ENCODE data around the gene GCGR. TPM values are rescaled to one million over a fixed set of nuclear protein-coding genes. Genes with fewer than 3 reads are reported as not detected.

Gene GCGR
- total and polyA plus RNA-seq, 2 experiments from 2014 or later: 0.17 to 0.23 TPM

DNA sequence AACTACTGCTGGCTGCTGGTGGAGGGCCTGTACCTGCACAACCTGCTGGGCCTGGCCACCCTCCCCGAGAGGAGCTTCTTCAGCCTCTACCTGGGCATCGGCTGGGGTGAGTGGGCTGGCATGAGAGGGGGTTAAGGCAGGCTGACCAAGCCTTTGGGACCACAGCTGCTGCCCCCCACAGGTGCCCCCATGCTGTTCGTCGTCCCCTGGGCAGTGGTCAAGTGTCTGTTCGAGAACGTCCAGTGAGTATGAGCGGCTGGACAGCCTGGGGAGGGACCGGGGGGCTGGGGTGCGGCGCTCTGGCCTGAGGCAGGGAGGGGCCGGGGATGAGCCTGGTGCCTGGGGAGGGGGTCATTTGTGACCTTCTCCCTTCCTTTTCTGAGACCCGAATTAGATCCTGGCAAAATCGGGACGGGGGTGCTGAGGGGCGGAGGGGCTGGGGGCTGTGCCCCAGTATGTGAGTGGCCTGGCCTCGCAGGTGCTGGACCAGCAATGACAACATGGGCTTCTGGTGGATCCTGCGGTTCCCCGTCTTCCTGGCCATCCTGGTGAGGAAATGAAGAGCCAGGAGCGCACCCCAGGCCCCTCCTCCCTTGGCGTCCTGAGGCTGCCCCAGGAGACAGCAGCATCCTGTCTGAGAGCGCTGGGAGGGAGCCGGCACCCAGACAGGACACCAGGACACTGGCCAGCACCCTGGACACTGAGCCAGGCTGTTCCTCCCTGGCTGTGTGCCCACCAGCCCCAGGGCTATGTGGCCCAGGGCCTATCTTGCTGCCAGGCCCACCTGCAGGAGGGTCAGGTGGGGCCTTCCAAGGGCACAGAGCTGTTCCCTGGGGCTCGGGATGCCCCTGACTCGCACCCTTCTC lies 8.0 kb downstream of the GCGR start:
- no peak overlapping the region for H2AFZ ChIP-seq
- H3K4me1 ChIP-seq (ENCODE audit: insufficient read depth): no peaks in the 10 kb centered on the region
- no peaks in the 10 kb centered on the region for H4K20me1 ChIP-seq (replicated peaks; ENCODE audit: insufficient read depth)
- no peaks in the 10 kb centered on the region for H3K36me3 ChIP-seq (ENCODE audit: insufficient read depth)
- no peaks in the 10 kb centered on the region for H3K9me2 ChIP-seq (ENCODE audit: insufficient read depth)
- H3K4me2 ChIP-seq: no peak overlapping the region
- no peak overlapping the region for H3K27ac ChIP-seq (ENCODE audit: low read depth)
- TF ChIP-seq, protein P1, sequence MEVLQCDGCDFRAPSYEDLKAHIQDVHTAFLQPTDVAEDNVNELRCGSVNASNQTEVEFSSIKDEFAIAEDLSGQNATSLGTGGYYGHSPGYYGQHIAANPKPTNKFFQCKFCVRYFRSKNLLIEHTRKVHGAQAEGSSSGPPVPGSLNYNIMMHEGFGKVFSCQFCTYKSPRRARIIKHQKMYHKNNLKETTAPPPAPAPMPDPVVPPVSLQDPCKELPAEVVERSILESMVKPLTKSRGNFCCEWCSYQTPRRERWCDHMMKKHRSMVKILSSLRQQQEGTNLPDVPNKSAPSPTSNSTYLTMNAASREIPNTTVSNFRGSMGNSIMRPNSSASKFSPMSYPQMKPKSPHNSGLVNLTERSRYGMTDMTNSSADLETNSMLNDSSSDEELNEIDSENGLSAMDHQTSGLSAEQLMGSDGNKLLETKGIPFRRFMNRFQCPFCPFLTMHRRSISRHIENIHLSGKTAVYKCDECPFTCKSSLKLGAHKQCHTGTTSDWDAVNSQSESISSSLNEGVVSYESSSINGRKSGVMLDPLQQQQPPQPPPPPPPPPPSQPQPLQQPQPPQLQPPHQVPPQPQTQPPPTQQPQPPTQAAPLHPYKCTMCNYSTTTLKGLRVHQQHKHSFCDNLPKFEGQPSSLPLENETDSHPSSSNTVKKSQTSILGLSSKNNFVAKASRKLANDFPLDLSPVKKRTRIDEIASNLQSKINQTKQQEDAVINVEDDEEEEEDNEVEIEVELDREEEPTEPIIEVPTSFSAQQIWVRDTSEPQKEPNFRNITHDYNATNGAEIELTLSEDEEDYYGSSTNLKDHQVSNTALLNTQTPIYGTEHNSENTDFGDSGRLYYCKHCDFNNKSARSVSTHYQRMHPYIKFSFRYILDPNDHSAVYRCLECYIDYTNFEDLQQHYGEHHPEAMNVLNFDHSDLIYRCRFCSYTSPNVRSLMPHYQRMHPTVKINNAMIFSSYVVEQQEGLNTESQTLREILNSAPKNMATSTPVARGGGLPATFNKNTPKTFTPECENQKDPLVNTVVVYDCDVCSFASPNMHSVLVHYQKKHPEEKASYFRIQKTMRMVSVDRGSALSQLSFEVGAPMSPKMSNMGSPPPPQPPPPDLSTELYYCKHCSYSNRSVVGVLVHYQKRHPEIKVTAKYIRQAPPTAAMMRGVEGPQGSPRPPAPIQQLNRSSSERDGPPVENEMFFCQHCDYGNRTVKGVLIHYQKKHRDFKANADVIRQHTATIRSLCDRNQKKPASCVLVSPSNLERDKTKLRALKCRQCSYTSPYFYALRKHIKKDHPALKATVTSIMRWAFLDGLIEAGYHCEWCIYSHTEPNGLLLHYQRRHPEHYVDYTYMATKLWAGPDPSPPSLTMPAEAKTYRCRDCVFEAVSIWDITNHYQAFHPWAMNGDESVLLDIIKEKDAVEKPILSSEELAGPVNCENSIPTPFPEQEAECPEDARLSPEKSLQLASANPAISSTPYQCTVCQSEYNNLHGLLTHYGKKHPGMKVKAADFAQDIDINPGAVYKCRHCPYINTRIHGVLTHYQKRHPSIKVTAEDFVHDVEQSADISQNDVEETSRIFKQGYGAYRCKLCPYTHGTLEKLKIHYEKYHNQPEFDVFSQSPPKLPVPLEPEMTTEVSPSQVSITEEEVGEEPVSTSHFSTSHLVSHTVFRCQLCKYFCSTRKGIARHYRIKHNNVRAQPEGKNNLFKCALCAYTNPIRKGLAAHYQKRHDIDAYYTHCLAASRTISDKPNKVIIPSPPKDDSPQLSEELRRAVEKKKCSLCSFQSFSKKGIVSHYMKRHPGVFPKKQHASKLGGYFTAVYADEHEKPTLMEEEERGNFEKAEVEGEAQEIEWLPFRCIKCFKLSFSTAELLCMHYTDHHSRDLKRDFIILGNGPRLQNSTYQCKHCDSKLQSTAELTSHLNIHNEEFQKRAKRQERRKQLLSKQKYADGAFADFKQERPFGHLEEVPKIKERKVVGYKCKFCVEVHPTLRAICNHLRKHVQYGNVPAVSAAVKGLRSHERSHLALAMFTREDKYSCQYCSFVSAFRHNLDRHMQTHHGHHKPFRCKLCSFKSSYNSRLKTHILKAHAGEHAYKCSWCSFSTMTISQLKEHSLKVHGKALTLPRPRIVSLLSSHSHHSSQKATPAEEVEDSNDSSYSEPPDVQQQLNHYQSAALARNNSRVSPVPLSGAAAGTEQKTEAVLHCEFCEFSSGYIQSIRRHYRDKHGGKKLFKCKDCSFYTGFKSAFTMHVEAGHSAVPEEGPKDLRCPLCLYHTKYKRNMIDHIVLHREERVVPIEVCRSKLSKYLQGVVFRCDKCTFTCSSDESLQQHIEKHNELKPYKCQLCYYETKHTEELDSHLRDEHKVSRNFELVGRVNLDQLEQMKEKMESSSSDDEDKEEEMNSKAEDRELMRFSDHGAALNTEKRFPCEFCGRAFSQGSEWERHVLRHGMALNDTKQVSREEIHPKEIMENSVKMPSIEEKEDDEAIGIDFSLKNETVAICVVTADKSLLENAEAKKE (CRISPR knock-in tag; IDR thresholded peaks at IDR 0.05): no peak
- H3K4me3 ChIP-seq: no peak overlapping the region
- ATAC-seq (no peak), DNase-seq (ENCODE audit: low spot score) (no peak)
- H3K27me3 ChIP-seq (ENCODE audit: insufficient read depth): no peaks in the 10 kb centered on the region
- no peaks in the 10 kb centered on the region; the same call in 1 of the 2 replicates for H3F3A ChIP-seq (replicated peaks; ENCODE audit: low read depth)
- H3K4me1 Mint-ChIP-seq: no peaks in the 10 kb centered on the region; the same call in 2 of the 3 replicates
- H3K27ac Mint-ChIP-seq: no peak overlapping the region
- no peaks in the 10 kb centered on the region for H3K79me2 ChIP-seq (replicated peaks; ENCODE audit: insufficient read depth)
- peaks cover 18% of the 10 kb centered on the region for H3K27me3 Mint-ChIP-seq (ENCODE audit: insufficient read depth, low read depth, poor library complexity)
- no peak overlapping the region for H3K4me3 Mint-ChIP-seq
- no peaks in the 10 kb centered on the region; the same call in 2 of the 3 replicates for H3K36me3 Mint-ChIP-seq (ENCODE audit: low read depth)
- peaks cover 4% of the 10 kb centered on the region for H3K9me3 Mint-ChIP-seq

DNA sequence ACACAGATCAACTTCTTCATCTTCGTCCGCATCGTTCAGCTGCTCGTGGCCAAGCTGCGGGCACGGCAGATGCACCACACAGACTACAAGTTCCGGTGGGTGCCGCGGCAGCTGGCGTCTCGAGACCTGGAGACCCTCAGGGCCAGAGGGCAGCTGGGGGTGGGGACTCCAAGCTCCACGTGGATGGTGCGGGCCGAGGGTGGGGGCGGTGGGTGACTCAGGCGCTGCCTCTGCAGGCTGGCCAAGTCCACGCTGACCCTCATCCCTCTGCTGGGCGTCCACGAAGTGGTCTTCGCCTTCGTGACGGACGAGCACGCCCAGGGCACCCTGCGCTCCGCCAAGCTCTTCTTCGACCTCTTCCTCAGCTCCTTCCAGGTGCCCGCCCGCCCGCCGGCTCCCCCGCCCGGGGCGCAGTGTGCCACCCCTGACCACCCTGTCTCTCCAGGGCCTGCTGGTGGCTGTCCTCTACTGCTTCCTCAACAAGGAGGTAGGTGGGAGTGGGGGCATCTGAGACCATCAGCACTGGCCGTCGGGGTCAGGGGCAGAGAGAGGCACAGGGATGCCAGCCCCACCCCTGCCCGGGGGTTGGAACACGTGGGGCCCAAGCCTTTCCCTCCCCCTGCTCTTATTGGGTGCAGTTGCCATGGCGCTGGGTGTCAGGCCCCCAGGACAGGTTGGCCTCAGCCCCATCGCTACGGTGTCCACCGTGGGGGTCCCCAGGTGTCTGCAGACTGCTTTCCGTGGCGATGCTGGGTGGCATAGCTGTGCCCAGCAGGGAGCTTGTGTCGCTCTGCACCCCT lies 8.8 kb downstream of the GCGR start:
- Mint-ChIP-seq H3K4me3 (no peak overlapping the region), H3K27me3 (ENCODE audit: insufficient read depth, low read depth, poor library complexity) (peaks cover 14% of the 10 kb centered on the region), H3K4me1 (no peaks in the 10 kb centered on the region; the same call in 1 of the 3 replicates), H3K36me3 (ENCODE audit: low read depth) (no peaks in the 10 kb centered on the region; the same call in 2 of the 3 replicates), H3K9me3 (peaks cover 4% of the 10 kb centered on the region), H3K27ac (no peak overlapping the region)
- Histone ChIP-seq H3K27ac (ENCODE audit: low read depth) (no peak overlapping the region), H2AFZ (no peak overlapping the region), H3K79me2 (replicated peaks; ENCODE audit: insufficient read depth) (no peaks in the 10 kb centered on the region), H3K4me2 (no peak overlapping the region), H3K36me3 (ENCODE audit: insufficient read depth) (no peaks in the 10 kb centered on the region), H3K9me2 (ENCODE audit: insufficient read depth) (no peaks in the 10 kb centered on the region), H3F3A (replicated peaks; ENCODE audit: low read depth) (peaks cover under 1% of the 10 kb centered on the region; the same call in 1 of the 2 replicates), H4K20me1 (replicated peaks; ENCODE audit: insufficient read depth) (no peaks in the 10 kb centered on the region), H3K27me3 (ENCODE audit: insufficient read depth) (no peaks in the 10 kb centered on the region), H3K4me1 (ENCODE audit: insufficient read depth) (no peaks in the 10 kb centered on the region; the same call in 1 of the 2 replicates), H3K4me3 (no peak overlapping the region)
- no peak for ATAC-seq
- DNase-seq (ENCODE audit: low spot score): no peak
- no peak for TF ChIP-seq EZH2 (IDR thresholded peaks at IDR 0.05; ENCODE audit: low read depth, unreplicated experiment)
- TF ChIP-seq, protein P1 (CRISPR knock-in tag; IDR thresholded peaks at IDR 0.05): no peak

All from GM23338 (cell line).